IMR-90 (cell line): ENCODE data around the gene EFS. TPM values are rescaled to one million over a fixed set of nuclear protein-coding genes. Genes with fewer than 3 reads are reported as not detected.

Experiments
- ATAC-seq: fragments of 200-7000 bp; cut with Tn5 transposase; 2 replicates; pipeline ENCODE4 v1.9.1; 2020; ENCODE audit warnings: low read depth, mild to moderate bottlenecking, moderate library complexity
- BruUV-seq: library from RNA; stranded (reverse); fragments of 400-500 nt; replicated peaks from 2 replicates; lab custom pipeline; 2021; lab: Mats Ljungman, UMichigan
- CTCF ChIA-PET: fragments of 300-600 bp; formaldehyde crosslinking; extraction: SDS; loops from one replicate; lab custom pipeline; 2021; ENCODE audit warnings: antibody characterized with exemption; lab: Yijun Ruan, JAX
- POLR2A ChIA-PET: fragments of 300-600 bp; sonication (Branson Sonifier 250); formaldehyde crosslinking; loops from one replicate; lab custom pipeline; 2022; ENCODE audit warnings: antibody characterized with exemption; ENCODE audit not compliant: unreplicated experiment; lab: Charles Lee
- DNase-seq: peaks from one replicate; pipeline ENCODE4 v3.0.0; 2013
- H2AFZ ChIP-seq: replicated peaks from 2 replicates; pipeline ENCODE3; 2013; ENCODE audit warnings: low read length, mild to moderate bottlenecking; ENCODE audit not compliant: poor library complexity
- H2AK5ac ChIP-seq: 2 replicates; pipeline ENCODE4 v1.6.1; 2013; ENCODE audit warnings: low read depth, low read length, inconsistent platforms
- H2AK9ac ChIP-seq: replicated peaks from 2 replicates; pipeline ENCODE3; 2013; ENCODE audit warnings: mild to moderate bottlenecking, low read depth, low read length, moderate library complexity; ENCODE audit not compliant: poor library complexity
- H2BK120ac ChIP-seq: 2 replicates; pipeline ENCODE4 v1.6.1; 2013; ENCODE audit warnings: low read depth, low read length, inconsistent platforms
- H2BK15ac ChIP-seq: 3 replicates; pipeline ENCODE4 v1.6.1; 2013; ENCODE audit warnings: low read depth, low read length, inconsistent platforms
- H2BK20ac ChIP-seq: 2 replicates; pipeline ENCODE4 v1.6.1; 2013; ENCODE audit warnings: low read depth, mild to moderate bottlenecking, inconsistent platforms, low read length, moderate library complexity
- H2BK5ac ChIP-seq: 2 replicates; pipeline ENCODE4 v1.6.1; 2013; ENCODE audit warnings: mild to moderate bottlenecking, low read depth, low read length, inconsistent platforms; ENCODE audit not compliant: poor library complexity, severe bottlenecking
- H3K14ac ChIP-seq: replicated peaks from 2 replicates; pipeline ENCODE4 v1.6.1; 2013; ENCODE audit warnings: low read depth, low read length, inconsistent platforms
- H3K18ac ChIP-seq: 2 replicates; pipeline ENCODE4 v1.6.1; 2013; ENCODE audit warnings: low read depth, low read length, control low read depth
- H3K23ac ChIP-seq: 2 replicates; pipeline ENCODE4 v1.6.1; 2013; ENCODE audit warnings: low read depth, low read length, inconsistent platforms
- H3K27ac ChIP-seq: 2 replicates; pipeline ENCODE4 v1.5.1; 2013; ENCODE audit warnings: mild to moderate bottlenecking, control low read depth, low read length; ENCODE audit not compliant: insufficient read depth
- H3K27me3 ChIP-seq: 2 replicates; pipeline ENCODE4 v1.6.1; 2013; ENCODE audit warnings: low read length; ENCODE audit not compliant: control insufficient read depth, insufficient read depth
- H3K36me3 ChIP-seq: 2 replicates; pipeline ENCODE4 v1.6.1; 2013; ENCODE audit warnings: low read length, mixed read lengths; ENCODE audit not compliant: control insufficient read depth, insufficient read depth
- H3K4ac ChIP-seq: 2 replicates; pipeline ENCODE4 v1.6.1; 2013; ENCODE audit warnings: low read depth, low read length, inconsistent platforms
- H3K4me1 ChIP-seq: 2 replicates; pipeline ENCODE4 v1.6.1; 2013; ENCODE audit warnings: low read length, mixed read lengths; ENCODE audit not compliant: control insufficient read depth, insufficient read depth
- H3K4me2 ChIP-seq: 2 replicates; pipeline ENCODE4 v1.6.1; 2013; ENCODE audit warnings: low read depth, mild to moderate bottlenecking, control low read depth, low read length, moderate library complexity
- H3K4me3 ChIP-seq: 2 replicates; pipeline ENCODE4 v1.5.1; 2013; ENCODE audit warnings: low read depth, mild to moderate bottlenecking, control low read depth, low read length, moderate library complexity; ENCODE audit not compliant: insufficient read depth
- H3K56ac ChIP-seq: 2 replicates; pipeline ENCODE4 v1.6.1; 2013; ENCODE audit warnings: low read length, inconsistent platforms; ENCODE audit not compliant: insufficient read depth; ENCODE audit errors: extremely low read depth
- H3K79me1 ChIP-seq, 2 experiments: 2 replicates each; pipeline ENCODE4 v1.6.1; 2013; ENCODE audit warnings: low read length in 2 of 2, inconsistent platforms in 1 of 2, low read depth in 1 of 2
- H3K9ac ChIP-seq: 2 replicates; pipeline ENCODE4 v1.6.1; 2013; ENCODE audit warnings: low read depth, low read length, control low read depth
- H3K9me1 ChIP-seq: 2 replicates; pipeline ENCODE4 v1.6.1; 2013; ENCODE audit warnings: low read length, inconsistent platforms; ENCODE audit not compliant: insufficient read depth
- H3K9me3 ChIP-seq: 2 replicates; pipeline ENCODE4 v1.6.1; 2013; ENCODE audit warnings: low read length; ENCODE audit not compliant: control insufficient read depth, insufficient read depth
- H4K20me1 ChIP-seq: 2 replicates; pipeline ENCODE4 v1.6.1; 2013; ENCODE audit warnings: low read length, inconsistent platforms; ENCODE audit not compliant: insufficient read depth
- H4K5ac ChIP-seq: 2 replicates; pipeline ENCODE4 v1.6.1; 2013; ENCODE audit warnings: mild to moderate bottlenecking, low read depth, low read length, control low read depth
- H4K8ac ChIP-seq, 2 experiments: 2 replicates each; pipeline ENCODE4 v1.6.1; 2013; ENCODE audit warnings: low read depth in 2 of 2, low read length in 2 of 2, control low read depth in 1 of 2, inconsistent platforms in 1 of 2
- H4K91ac ChIP-seq: 2 replicates; pipeline ENCODE4 v1.6.1; 2013; ENCODE audit warnings: low read depth, low read length, inconsistent platforms; ENCODE audit not compliant: insufficient read depth
- BHLHE40 ChIP-seq: fragments of 150-350 bp; IDR thresholded peaks from 2 replicates; pipeline ENCODE4 v1.6.1; 2016; ENCODE audit warnings: mild to moderate bottlenecking, low read depth, low read length
- CHD1 ChIP-seq: IDR thresholded peaks from 2 replicates; pipeline ENCODE4 v1.6.1; 2012; ENCODE audit warnings: low read depth, low read length, improper control_type of control experiment
- NFE2L2 ChIP-seq: fragments of 150-350 bp; IDR thresholded peaks from 2 replicates; pipeline ENCODE4 v1.6.1; 2016; ENCODE audit warnings: low read depth, mild to moderate bottlenecking, low read length
- POLR2A ChIP-seq: IDR thresholded peaks from 2 replicates; pipeline ENCODE4 v1.6.1; 2012; ENCODE audit warnings: mild to moderate bottlenecking, low read depth, low read length
- RCOR1 ChIP-seq: IDR thresholded peaks from 2 replicates; pipeline ENCODE4 v1.6.1; 2012; ENCODE audit warnings: mild to moderate bottlenecking, low read length, improper control_type of control experiment; ENCODE audit not compliant: insufficient replicate concordance
- RFX5 ChIP-seq: IDR thresholded peaks from 2 replicates; pipeline ENCODE4 v1.8.0; 2012; ENCODE audit warnings: low read depth, mild to moderate bottlenecking, low read length, moderate library complexity
- WGBS, 2 experiments: methylation state at CpG; one replicate each; pipeline versions ENCODE4 v1.1.5 to v1.1.7; 2013; ENCODE audit warnings: missing lambda C conversion rate in 2 of 2; ENCODE audit not compliant: insufficient read length in 1 of 2; ENCODE audit errors: extremely low coverage in 2 of 2; 5-methylcytosine and 5-hydroxymethylcytosine counted together
- dilution Hi-C: fragments of 300-500 bp; cut with HindIII; formaldehyde crosslinking; loops from one replicate; pipeline ENCODE4 v1.14.3; 2018; ENCODE audit warnings: low sequenced_read_pairs; ENCODE audit not compliant: unreplicated experiment
- in situ Hi-C: fragments of 300-500 bp; cut with MboI; formaldehyde crosslinking; loops from 3 replicates; pipeline ENCODE4 v1.14.3; 2019; ENCODE audit warnings: low sequenced_read_pairs, inconsistent platforms, mixed read lengths
- intact Hi-C: fragments of 100-400 bp; cut with micrococcal nuclease; formaldehyde crosslinking; loops from 2 replicates; pipeline ENCODE4 v1.10.0; 2022
- polyA plus RNA-seq, 3 experiments: library from polyadenylated mRNA; depleted of rRNA; stranded (reverse); fragments of >200 nt; gene quantifications; 2 replicates each; pipeline ENCODE4 v1.2.3, GENCODE V29; 2012; ENCODE audit warnings: low replicate concordance in 1 of 3
- total RNA-seq: library from RNA; depleted of rRNA; stranded (reverse); fragments of >200 nt; gene quantifications from 2 replicates; pipeline ENCODE4 v1.2.3, GENCODE V29; 2012
- TF ChIP-seq, protein P1 (sequence below): conservative IDR thresholded peaks from 2 replicates; pipeline ENCODE4 v1.5.1; 2012; ENCODE audit warnings: mild to moderate bottlenecking, low read depth, low read length, improper control_type of control experiment
- TF ChIP-seq, protein P2 (sequence below): fragments of 150-350 bp; IDR thresholded peaks from 2 replicates; pipeline ENCODE4 v1.6.1; 2017; ENCODE audit warnings: mild to moderate bottlenecking, antibody characterized with exemption, low read length, low read depth
- TF ChIP-seq, protein P3 (sequence below): fragments of 150-350 bp; IDR thresholded peaks from 2 replicates; pipeline ENCODE4 v1.6.1; 2016; ENCODE audit warnings: low read depth, mild to moderate bottlenecking, low read length, moderate library complexity, borderline replicate concordance

EFS gene
- total and polyA plus RNA-seq, 2 of the 4 experiments (the other 2 are of a cell fraction), result 2.2 to 11.6 TPM

DNA sequence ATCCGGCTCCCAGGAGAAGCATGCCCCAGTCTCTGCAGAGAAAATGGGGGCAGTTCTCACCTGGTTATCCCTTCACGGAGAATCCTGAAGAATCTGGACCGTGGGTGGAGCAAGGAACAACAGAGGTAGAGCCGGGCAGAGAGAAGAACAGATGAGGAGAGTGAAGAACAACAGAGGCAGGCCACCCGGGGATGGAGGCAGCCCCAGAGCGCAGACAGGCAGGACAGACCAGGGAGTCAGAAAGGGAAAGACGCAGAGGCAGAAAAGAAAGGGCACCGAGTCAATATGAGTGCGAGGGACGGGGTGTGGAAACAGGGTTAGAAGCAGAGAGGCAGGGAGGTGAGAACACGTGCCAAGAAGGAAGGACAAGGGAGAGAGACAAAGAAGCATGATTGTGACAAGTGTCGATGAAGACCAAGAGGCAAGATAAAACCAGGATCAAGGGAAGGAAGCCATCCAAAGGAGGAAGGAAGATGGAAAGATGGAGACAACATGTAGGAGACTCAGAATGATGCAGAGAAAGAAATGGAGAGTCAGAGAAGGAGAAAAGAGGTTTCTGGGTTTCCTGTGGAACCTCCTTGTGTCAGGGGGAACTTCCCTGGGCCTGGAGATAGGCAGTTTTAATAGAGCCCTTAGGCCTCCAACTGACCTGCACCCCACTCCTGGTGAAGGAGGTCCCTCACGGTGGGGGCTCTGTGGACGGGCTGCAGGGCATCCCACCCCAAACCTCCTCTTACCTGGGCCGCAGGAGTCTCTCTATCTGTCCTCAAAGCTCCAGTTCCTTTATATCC lies 42.7 kb upstream of the EFS start, which contains the start of gene MYH6:
Gene MYH6, minus strand, starts transcription at position 758 of the 791 bp plus-strand sequence. CDS start 1,050 bp downstream, outside the sequence.
- intact Hi-C loops, result no loop called here
- POLR2A ChIA-PET, result no interaction called here
- H2AFZ ChIP-seq, result no peak within 1 kb of the TSS
- H4K5ac ChIP-seq, result no peak within 1 kb of the TSS
- no peak within 1 kb of the TSS for H3K4ac ChIP-seq
- H4K8ac ChIP-seq, result no peak within 1 kb of the TSS
- no peaks in the 10 kb centered on the region for H3K36me3 ChIP-seq
- H2BK5ac ChIP-seq, result no peak within 1 kb of the TSS
- no peak within 1 kb of the TSS for H3K4me3 ChIP-seq
- H3K27ac ChIP-seq, result no peak within 1 kb of the TSS
- no peaks in the 10 kb centered on the region for H3K79me1 ChIP-seq
- dilution Hi-C loops, result no loop called here
- H2AK9ac ChIP-seq, result no peak within 1 kb of the TSS
- no peak within 1 kb of the TSS for H3K56ac ChIP-seq
- H2AK5ac ChIP-seq, result no peak within 1 kb of the TSS
- no peaks in the 10 kb centered on the region for H4K20me1 ChIP-seq
- no peak within 1 kb of the TSS for H4K91ac ChIP-seq
- no peak for DNase-seq
- no peaks in the 10 kb centered on the region for H3K4me1 ChIP-seq
- no peak within 1 kb of the TSS for H3K18ac ChIP-seq
- H2BK20ac ChIP-seq, result no peak within 1 kb of the TSS
- no peaks in the 10 kb centered on the region for H3K9me1 ChIP-seq
- no peak within 1 kb of the TSS for H3K23ac ChIP-seq
- in situ Hi-C loops, result no loop called here
- H3K4me2 ChIP-seq, result no peak within 1 kb of the TSS
- TF ChIP-seq, protein P1, sequence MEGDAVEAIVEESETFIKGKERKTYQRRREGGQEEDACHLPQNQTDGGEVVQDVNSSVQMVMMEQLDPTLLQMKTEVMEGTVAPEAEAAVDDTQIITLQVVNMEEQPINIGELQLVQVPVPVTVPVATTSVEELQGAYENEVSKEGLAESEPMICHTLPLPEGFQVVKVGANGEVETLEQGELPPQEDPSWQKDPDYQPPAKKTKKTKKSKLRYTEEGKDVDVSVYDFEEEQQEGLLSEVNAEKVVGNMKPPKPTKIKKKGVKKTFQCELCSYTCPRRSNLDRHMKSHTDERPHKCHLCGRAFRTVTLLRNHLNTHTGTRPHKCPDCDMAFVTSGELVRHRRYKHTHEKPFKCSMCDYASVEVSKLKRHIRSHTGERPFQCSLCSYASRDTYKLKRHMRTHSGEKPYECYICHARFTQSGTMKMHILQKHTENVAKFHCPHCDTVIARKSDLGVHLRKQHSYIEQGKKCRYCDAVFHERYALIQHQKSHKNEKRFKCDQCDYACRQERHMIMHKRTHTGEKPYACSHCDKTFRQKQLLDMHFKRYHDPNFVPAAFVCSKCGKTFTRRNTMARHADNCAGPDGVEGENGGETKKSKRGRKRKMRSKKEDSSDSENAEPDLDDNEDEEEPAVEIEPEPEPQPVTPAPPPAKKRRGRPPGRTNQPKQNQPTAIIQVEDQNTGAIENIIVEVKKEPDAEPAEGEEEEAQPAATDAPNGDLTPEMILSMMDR, result no peak
- TF ChIP-seq RFX5 (no peak), CHD1 (no peak), POLR2A (no peak), NFE2L2 (no peak), BHLHE40 (no peak), RCOR1 (no peak)
- TF ChIP-seq, protein P2, sequence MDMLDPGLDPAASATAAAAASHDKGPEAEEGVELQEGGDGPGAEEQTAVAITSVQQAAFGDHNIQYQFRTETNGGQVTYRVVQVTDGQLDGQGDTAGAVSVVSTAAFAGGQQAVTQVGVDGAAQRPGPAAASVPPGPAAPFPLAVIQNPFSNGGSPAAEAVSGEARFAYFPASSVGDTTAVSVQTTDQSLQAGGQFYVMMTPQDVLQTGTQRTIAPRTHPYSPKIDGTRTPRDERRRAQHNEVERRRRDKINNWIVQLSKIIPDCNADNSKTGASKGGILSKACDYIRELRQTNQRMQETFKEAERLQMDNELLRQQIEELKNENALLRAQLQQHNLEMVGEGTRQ, result no peak
- TF ChIP-seq, protein P3, sequence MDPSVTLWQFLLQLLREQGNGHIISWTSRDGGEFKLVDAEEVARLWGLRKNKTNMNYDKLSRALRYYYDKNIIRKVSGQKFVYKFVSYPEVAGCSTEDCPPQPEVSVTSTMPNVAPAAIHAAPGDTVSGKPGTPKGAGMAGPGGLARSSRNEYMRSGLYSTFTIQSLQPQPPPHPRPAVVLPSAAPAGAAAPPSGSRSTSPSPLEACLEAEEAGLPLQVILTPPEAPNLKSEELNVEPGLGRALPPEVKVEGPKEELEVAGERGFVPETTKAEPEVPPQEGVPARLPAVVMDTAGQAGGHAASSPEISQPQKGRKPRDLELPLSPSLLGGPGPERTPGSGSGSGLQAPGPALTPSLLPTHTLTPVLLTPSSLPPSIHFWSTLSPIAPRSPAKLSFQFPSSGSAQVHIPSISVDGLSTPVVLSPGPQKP, result no peak
- CTCF ChIA-PET, result no interaction called here
- 62% methylated on average over 10 of the region's 15 CpGs; no CpG with 5 or more reads in 1 of the 2 experiments for WGBS, 2 experiments
- H3K14ac ChIP-seq, result no peak within 1 kb of the TSS
- no peak within 1 kb of the TSS for H2BK120ac ChIP-seq
- peaks cover 57% of the 10 kb centered on the region for H3K27me3 ChIP-seq
- H3K9ac ChIP-seq, result no peak within 1 kb of the TSS
- H3K9me3 ChIP-seq, result no peaks in the 10 kb centered on the region
- no peak within 1 kb of the TSS for H2BK15ac ChIP-seq
- no TSS peak for BruUV-seq
- no peak for ATAC-seq
